Neuronal stem cell (in vitro differentiated cells): ENCODE data around the gene MS4A8. TPM values are rescaled to one million over a fixed set of nuclear protein-coding genes. Genes with fewer than 3 reads are reported as not detected.

ENCODE experiments used
- DNase-seq: peaks from one replicate; pipeline ENCODE4 v3.0.0-alpha.2; 2013; ENCODE audit warnings: low spot score
- H2AFZ ChIP-seq: one replicate; pipeline ENCODE4 v1.6.1; 2013; ENCODE audit warnings: mild to moderate bottlenecking, low read length, inconsistent platforms
- H2AK5ac ChIP-seq: 2 replicates; pipeline ENCODE4 v1.6.1; 2013; ENCODE audit warnings: low read depth, mild to moderate bottlenecking, inconsistent platforms, low read length, moderate library complexity, mixed read lengths
- H2BK120ac ChIP-seq: 2 replicates; pipeline ENCODE4 v1.6.1; 2013; ENCODE audit warnings: low read depth, mild to moderate bottlenecking, inconsistent platforms, low read length, moderate library complexity, mixed read lengths
- H2BK12ac ChIP-seq: one replicate; pipeline ENCODE4 v1.6.1; 2013; ENCODE audit warnings: low read length, inconsistent platforms
- H2BK15ac ChIP-seq: 2 replicates; pipeline ENCODE4 v1.6.1; 2013; ENCODE audit warnings: mild to moderate bottlenecking, low read length, inconsistent platforms, mixed read lengths
- H2BK5ac ChIP-seq: one replicate; pipeline ENCODE4 v1.6.1; 2013; ENCODE audit warnings: inconsistent platforms, mild to moderate bottlenecking, low read length, moderate library complexity
- H3K14ac ChIP-seq: one replicate; pipeline ENCODE4 v1.6.1; 2013; ENCODE audit warnings: low read length, inconsistent platforms
- H3K18ac ChIP-seq: 2 replicates; pipeline ENCODE4 v1.6.1; 2013; ENCODE audit warnings: low read length, inconsistent platforms
- H3K23ac ChIP-seq: 2 replicates; pipeline ENCODE4 v1.6.1; 2013; ENCODE audit warnings: low read depth, mild to moderate bottlenecking, mixed read lengths, low read length, inconsistent platforms; ENCODE audit not compliant: poor library complexity
- H3K27ac ChIP-seq: replicated peaks from 3 replicates; pipeline ENCODE4 v1.5.1; 2013; ENCODE audit warnings: low read length, inconsistent platforms
- H3K27me3 ChIP-seq, 3 experiments: 2 replicates each; pipeline ENCODE4 v1.6.1; 2013; ENCODE audit warnings: low read length in 3 of 3, mild to moderate bottlenecking in 2 of 3, inconsistent platforms in 1 of 3, low read depth in 1 of 3, mixed read lengths in 1 of 3, moderate library complexity in 1 of 3; ENCODE audit not compliant: control insufficient read depth in 3 of 3, insufficient read depth in 3 of 3
- H3K36me3 ChIP-seq, 2 donors: replicated peaks in 1 of 2; 2 replicates each; pipeline ENCODE4 v1.6.1; 2013; ENCODE audit warnings: low read length in 2 of 2; ENCODE audit not compliant: control insufficient read depth in 2 of 2, insufficient read depth in 2 of 2
- H3K4ac ChIP-seq: 2 replicates; pipeline ENCODE4 v1.6.1; 2013; ENCODE audit warnings: inconsistent platforms, mild to moderate bottlenecking, low read length, moderate library complexity
- H3K4me1 ChIP-seq, 2 donors: 1 replicate in 1 of 2; 2 replicates in 1 of 2; pipeline ENCODE4 v1.6.1; 2013; ENCODE audit warnings: low read length in 2 of 2, low read depth in 1 of 2; ENCODE audit not compliant: control insufficient read depth in 2 of 2, insufficient read depth in 1 of 2
- H3K4me2 ChIP-seq: one replicate; pipeline ENCODE4 v1.6.1; 2013; ENCODE audit warnings: mild to moderate bottlenecking, low read length, inconsistent platforms; ENCODE audit not compliant: insufficient read depth, poor library complexity, severe bottlenecking
- H3K4me3 ChIP-seq, 2 donors: 2 replicates each; pipeline ENCODE4 v1.5.1; 2013; ENCODE audit warnings: low read length in 2 of 2, mild to moderate bottlenecking in 2 of 2, inconsistent platforms in 1 of 2, moderate library complexity in 1 of 2
- H3K79me1 ChIP-seq: one replicate; pipeline ENCODE4 v1.6.1; 2013; ENCODE audit warnings: low read depth, mild to moderate bottlenecking, inconsistent platforms, low read length, moderate library complexity
- H3K9ac ChIP-seq: one replicate; pipeline ENCODE4 v1.6.1; 2013; ENCODE audit warnings: mild to moderate bottlenecking, low read depth, low read length, inconsistent platforms; ENCODE audit not compliant: poor library complexity
- H3K9me3 ChIP-seq, 2 donors: replicated peaks in 1 of 2; 2 replicates each; pipeline versions ENCODE3 to v1.6.1; 2013; ENCODE audit warnings: low read length in 2 of 2, mild to moderate bottlenecking in 2 of 2, inconsistent platforms in 1 of 2, low read depth in 1 of 2, mixed read lengths in 1 of 2, moderate library complexity in 1 of 2; ENCODE audit not compliant: control insufficient read depth in 2 of 2, insufficient read depth in 1 of 2
- H4K8ac ChIP-seq: one replicate; pipeline ENCODE4 v1.6.1; 2013; ENCODE audit warnings: low read depth, mild to moderate bottlenecking, inconsistent platforms, low read length, moderate library complexity
- H4K91ac ChIP-seq: one replicate; pipeline ENCODE4 v1.6.1; 2013; ENCODE audit warnings: low read length, low read depth, mild to moderate bottlenecking, inconsistent platforms; ENCODE audit not compliant: poor library complexity
- WGBS, 2 donors: extraction: QIAGEN DNeasy Blood & Tissue Kit; methylation state at CpG; one replicate each; pipeline ENCODE4 v1.1.7; 2013; ENCODE audit warnings: missing lambda C conversion rate in 2 of 2, mixed read lengths in 1 of 2; ENCODE audit not compliant: insufficient read length in 2 of 2, insufficient replicate concordance in 1 of 2; ENCODE audit errors: extremely low coverage in 2 of 2; 5-methylcytosine and 5-hydroxymethylcytosine counted together
- polyA plus RNA-seq, 2 experiments: library from polyadenylated mRNA; stranded (reverse); fragments of 200-250 nt; gene quantifications; one replicate each; pipeline ENCODE4 v1.2.3, GENCODE V29; 2013

The MS4A8 gene
- not detected for polyA plus RNA-seq (2013, experiment 1 of 2)
- polyA plus RNA-seq (2013, experiment 2 of 2): not detected

DNA sequence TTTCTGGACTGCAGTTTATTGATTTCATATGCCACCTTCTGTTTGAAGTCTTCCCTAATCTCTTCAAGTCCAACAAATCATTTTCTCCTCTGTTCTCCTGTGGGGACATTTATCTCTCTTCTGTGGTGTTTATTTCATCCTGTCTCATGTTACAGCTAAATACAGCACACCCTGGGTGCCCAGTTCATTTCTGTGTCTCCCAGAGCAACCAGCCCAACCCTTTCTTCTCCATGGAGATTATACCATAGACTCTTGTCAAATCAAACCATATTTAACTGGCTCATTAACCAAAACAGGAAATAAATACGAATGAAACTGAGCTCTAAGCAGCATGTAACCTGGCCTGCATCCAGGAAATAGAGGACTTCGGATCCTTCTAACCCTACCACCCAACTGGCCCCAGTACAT lies at the start of gene MS4A8:
Gene MS4A8 (plus strand): TSS at position 329 of the 408 bp plus-strand sequence. CDS start 1,249 bp downstream, outside the sequence.
- H3K4me3 ChIP-seq: no peak within 1 kb of the TSS
- no peak within 1 kb of the TSS for H2BK5ac ChIP-seq
- no peak within 1 kb of the TSS for H3K4ac ChIP-seq
- H3K23ac ChIP-seq: no peak within 1 kb of the TSS
- no peaks in the 10 kb centered on the region for H3K36me3 ChIP-seq
- H3K4me2 ChIP-seq: no peak within 1 kb of the TSS
- H3K9ac ChIP-seq: no peak within 1 kb of the TSS
- H3K79me1 ChIP-seq: no peaks in the 10 kb centered on the region
- peaks cover 0 to 5% of the 10 kb centered on the region in 2 donors for H3K4me1 ChIP-seq
- no peak within 1 kb of the TSS for H3K14ac ChIP-seq
- H3K27me3 ChIP-seq: no peaks in the 10 kb centered on the region
- no peak within 1 kb of the TSS for H2AFZ ChIP-seq
- no peak for DNase-seq
- no peak within 1 kb of the TSS for H3K18ac ChIP-seq
- H2BK120ac ChIP-seq: no peak within 1 kb of the TSS
- H2BK15ac ChIP-seq: no peak within 1 kb of the TSS
- H4K8ac ChIP-seq: no peak within 1 kb of the TSS
- no peak within 1 kb of the TSS for H3K27ac ChIP-seq
- H3K9me3 ChIP-seq: no peaks in the 10 kb centered on the region
- no peak within 1 kb of the TSS for H2AK5ac ChIP-seq
- WGBS, 2 donors: no CpG with 5 or more reads among the region's 2 CpGs
- H4K91ac ChIP-seq: no peak within 1 kb of the TSS
- H2BK12ac ChIP-seq: no peak within 1 kb of the TSS

- no peak overlapping the region for H3K14ac ChIP-seq
- no peak overlapping the region for H2BK5ac ChIP-seq
- no peaks in the 10 kb centered on the region for H3K36me3 ChIP-seq
- no peak overlapping the region for H2BK15ac ChIP-seq
- no peak for DNase-seq
- H3K4ac ChIP-seq: no peak overlapping the region
- H3K4me2 ChIP-seq: no peak overlapping the region
- H3K4me3 ChIP-seq: no peak overlapping the region
- no peak overlapping the region for H3K18ac ChIP-seq
- no peaks in the 10 kb centered on the region for H3K27me3 ChIP-seq
- H2AK5ac ChIP-seq: no peak overlapping the region
- no peaks in the 10 kb centered on the region for H3K79me1 ChIP-seq
- no peak overlapping the region for H2BK12ac ChIP-seq
- H2BK120ac ChIP-seq: no peak overlapping the region
- no peak overlapping the region for H3K23ac ChIP-seq
- no peak overlapping the region for H3K9ac ChIP-seq
- no CpG with 5 or more reads among the region's 4 CpGs for WGBS, 2 donors
- H3K9me3 ChIP-seq: no peaks in the 10 kb centered on the region
- no peak overlapping the region for H4K8ac ChIP-seq
- no peak overlapping the region for H2AFZ ChIP-seq
- H4K91ac ChIP-seq: no peak overlapping the region
- H3K4me1 ChIP-seq: no peaks in the 10 kb centered on the region
- H3K27ac ChIP-seq: no peak overlapping the region
Observed at GRCh38 chr11:60657888-60658287, 41.5 kb upstream of the MS4A8 start.

GRCh38 chr11:60658409-60658808 lies 41.0 kb upstream of the MS4A8 start:
- no peak overlapping the region for H2BK5ac ChIP-seq
- no CpG with 5 or more reads among the region's 1 CpG for WGBS, 2 donors
- H3K9me3 ChIP-seq: no peaks in the 10 kb centered on the region

GRCh38 chr11:60672255-60672654 lies 27.2 kb upstream of the MS4A8 start:
- no peaks in the 10 kb centered on the region for H3K9me3 ChIP-seq
- H3K79me1 ChIP-seq: no peaks in the 10 kb centered on the region
- H2BK120ac ChIP-seq: no peak overlapping the region
- no peak overlapping the region for H2AK5ac ChIP-seq
- no peak overlapping the region for H3K4ac ChIP-seq
- H3K4me2 ChIP-seq: no peak overlapping the region
- H3K4me1 ChIP-seq: no peaks in the 10 kb centered on the region
- no peak overlapping the region for H3K27ac ChIP-seq
- DNase-seq: no peak
- H3K14ac ChIP-seq: no peak overlapping the region
- no CpG with 5 or more reads among the region's 3 CpGs for WGBS, 2 donors
- H3K23ac ChIP-seq: no peak overlapping the region
- H3K18ac ChIP-seq: no peak overlapping the region
- no peak overlapping the region for H2BK15ac ChIP-seq
- no peak overlapping the region for H4K8ac ChIP-seq
- H3K27me3 ChIP-seq: no peaks in the 10 kb centered on the region
- H3K9ac ChIP-seq: no peak overlapping the region
- H2BK12ac ChIP-seq: no peak overlapping the region
- no peaks in the 10 kb centered on the region for H3K36me3 ChIP-seq
- no peak overlapping the region for H4K91ac ChIP-seq
- H2BK5ac ChIP-seq: no peak overlapping the region
- H2AFZ ChIP-seq: no peak overlapping the region
- H3K4me3 ChIP-seq: no peak overlapping the region

More at GRCh38 chr11:60658409-60658808, 41.0 kb upstream of the MS4A8 start:
- Histone ChIP-seq H3K27ac (no peak overlapping the region), H2BK15ac (no peak overlapping the region), H2BK120ac (no peak overlapping the region), H3K4me2 (no peak overlapping the region), H3K27me3 (no peaks in the 10 kb centered on the region), H3K4me3 (no peak overlapping the region), H2BK12ac (no peak overlapping the region), H3K79me1 (no peaks in the 10 kb centered on the region), H4K8ac (no peak overlapping the region), H2AK5ac (no peak overlapping the region), H2AFZ (no peak overlapping the region), H3K23ac (no peak overlapping the region), H3K36me3 (no peaks in the 10 kb centered on the region), H3K4ac (no peak overlapping the region), H3K9ac (no peak overlapping the region), H4K91ac (no peak overlapping the region), H3K18ac (no peak overlapping the region), H3K14ac (no peak overlapping the region), H3K4me1 (no peaks in the 10 kb centered on the region)
- no peak for DNase-seq
